ENCODE measurements around the gene ZNF24.

Gene ZNF24

GRCh38 chr18:35362531-35362930 is 18.3 kb upstream of the ZNF24 start:
- in situ Hi-C loops (cut with HindIII; ENCODE audit: low pct_ligation_motif_present, low pct_unique_long_range_greater_than_20kb, low sequenced_read_pairs): no loop called here

GRCh38 chr18:35361570-35362321 is 17.5 kb upstream of the ZNF24 start:
- in situ Hi-C loops (cut with HindIII; ENCODE audit: low pct_ligation_motif_present, low pct_unique_long_range_greater_than_20kb, low sequenced_read_pairs): no loop called here
- DNase-seq: no peak

More at GRCh38 chr18:35362531-35362930, 18.3 kb upstream of the ZNF24 start:
- no peak for DNase-seq

GRCh38 chr18:35355140-35355618 is 11.0 kb upstream of the ZNF24 start:
- in situ Hi-C loops (cut with HindIII; ENCODE audit: low pct_ligation_motif_present, low pct_unique_long_range_greater_than_20kb, low sequenced_read_pairs): no loop called here
- peak; percentile 39 for DNase-seq

- no peak for DNase-seq
- in situ Hi-C loops (cut with HindIII; ENCODE audit: low pct_ligation_motif_present, low pct_unique_long_range_greater_than_20kb, low sequenced_read_pairs): no loop called here
Measured at GRCh38 chr18:35352778-35353177, 8.6 kb upstream of the ZNF24 start.

- no peak for DNase-seq
- in situ Hi-C loops (cut with HindIII; ENCODE audit: low pct_ligation_motif_present, low pct_unique_long_range_greater_than_20kb, low sequenced_read_pairs): no loop called here
Measured at GRCh38 chr18:35352283-35352682, 8.1 kb upstream of the ZNF24 start.

GRCh38 chr18:35348001-35348400 is 3.8 kb upstream of the ZNF24 start:
- in situ Hi-C loops (cut with HindIII; ENCODE audit: low pct_ligation_motif_present, low pct_unique_long_range_greater_than_20kb, low sequenced_read_pairs): no loop called here
- no peak for DNase-seq

- no peak for DNase-seq
- in situ Hi-C loops (cut with HindIII; ENCODE audit: low pct_ligation_motif_present, low pct_unique_long_range_greater_than_20kb, low sequenced_read_pairs): no loop called here
Measured at GRCh38 chr18:35345950-35346349, 1.7 kb upstream of the ZNF24 start.

- DNase-seq: no peak
- in situ Hi-C loops (cut with HindIII; ENCODE audit: low pct_ligation_motif_present, low pct_unique_long_range_greater_than_20kb, low sequenced_read_pairs): no loop called here
Measured at GRCh38 chr18:35345460-35345921, 1.3 kb upstream of the ZNF24 start.

- in situ Hi-C loops (cut with HindIII; ENCODE audit: low pct_ligation_motif_present, low pct_unique_long_range_greater_than_20kb, low sequenced_read_pairs): no loop called here
- no peak for DNase-seq
Measured at GRCh38 chr18:35344736-35345459, 678 bp upstream of the ZNF24 start.

GRCh38 chr18:35343488-35343935 is 708 bp downstream of the ZNF24 start:
- peak; percentile 1 for DNase-seq
- in situ Hi-C loops (cut with HindIII; ENCODE audit: low pct_ligation_motif_present, low pct_unique_long_range_greater_than_20kb, low sequenced_read_pairs): no loop called here

GRCh38 chr18:35337286-35337685 is 6.9 kb downstream of the ZNF24 start:
- no peak for DNase-seq
- in situ Hi-C loops (cut with HindIII; ENCODE audit: low pct_ligation_motif_present, low pct_unique_long_range_greater_than_20kb, low sequenced_read_pairs): no loop called here

GRCh38 chr18:35335866-35336265 is 8.4 kb downstream of the ZNF24 start:
- DNase-seq: no peak
- in situ Hi-C loops (cut with HindIII; ENCODE audit: low pct_ligation_motif_present, low pct_unique_long_range_greater_than_20kb, low sequenced_read_pairs): no loop called here

- DNase-seq: no peak
- in situ Hi-C loops (cut with HindIII; ENCODE audit: low pct_ligation_motif_present, low pct_unique_long_range_greater_than_20kb, low sequenced_read_pairs): no loop called here
Measured at GRCh38 chr18:35334821-35335220, 9.4 kb downstream of the ZNF24 start.

- in situ Hi-C loops (cut with HindIII; ENCODE audit: low pct_ligation_motif_present, low pct_unique_long_range_greater_than_20kb, low sequenced_read_pairs): no loop called here
Measured at GRCh38 chr18:35334212-35334611, 10.0 kb downstream of the ZNF24 start.

GRCh38 chr18:35331367-35332087 is 12.7 kb downstream of the ZNF24 start:
- in situ Hi-C loops (cut with HindIII; ENCODE audit: low pct_ligation_motif_present, low pct_unique_long_range_greater_than_20kb, low sequenced_read_pairs): no loop called here
- no peak for DNase-seq

More at GRCh38 chr18:35334212-35334611, 10.0 kb downstream of the ZNF24 start:
- DNase-seq: no peak

GRCh38 chr18:35328868-35329267 is 15.4 kb downstream of the ZNF24 start:
- in situ Hi-C loops (cut with HindIII; ENCODE audit: low pct_ligation_motif_present, low pct_unique_long_range_greater_than_20kb, low sequenced_read_pairs): no loop called here
- DNase-seq: no peak

GRCh38 chr18:35326695-35327387 is 17.4 kb downstream of the ZNF24 start:
- no peak for DNase-seq
- in situ Hi-C loops (cut with HindIII; ENCODE audit: low pct_ligation_motif_present, low pct_unique_long_range_greater_than_20kb, low sequenced_read_pairs): no loop called here

GRCh38 chr18:35324926-35325655 is 19.1 kb downstream of the ZNF24 start:
- DNase-seq: no peak
- in situ Hi-C loops (cut with HindIII; ENCODE audit: low pct_ligation_motif_present, low pct_unique_long_range_greater_than_20kb, low sequenced_read_pairs): no loop called here

Data from ACHN (cell line).